ENCODE measurements around the gene TMED9. TPM values are rescaled to one million over a fixed set of nuclear protein-coding genes. Genes with fewer than 3 reads are reported as not detected.

Gene TMED9
- total and polyA plus RNA-seq, 2 experiments from 2014 or later = 146 to 317 TPM

- no peaks in the 10 kb centered on the region for H3K36me3 ChIP-seq
- peak overlapping the region; percentile 88 for H3K27ac ChIP-seq
- peaks cover 6% of the 10 kb centered on the region for H3K4me1 ChIP-seq (ENCODE audit: low read depth)
- H3K27me3 ChIP-seq = no peaks in the 10 kb centered on the region
- no peak for TF ChIP-seq CTCF (IDR thresholded peaks at IDR 0.05; ENCODE audit: low read depth, low read length)
- DNase-seq (ENCODE audit: low read depth in 1 of 2, low spot score in 1 of 2) = no peak
- H3K9me3 ChIP-seq (ENCODE audit: low read depth) = no peaks in the 10 kb centered on the region
- no peak overlapping the region for H3K4me3 ChIP-seq
Measured at GRCh38 chr5:177607115-177607451, 15.1 kb downstream of the TMED9 start.

- Histone ChIP-seq H3K27me3 (no peaks in the 10 kb centered on the region), H3K36me3 (no peaks in the 10 kb centered on the region), H3K9me3 (ENCODE audit: low read depth) (no peaks in the 10 kb centered on the region), H3K4me3 (no peak overlapping the region), H3K27ac (peak overlapping the region; percentile 88), H3K4me1 (ENCODE audit: low read depth) (peaks cover 6% of the 10 kb centered on the region)
- peak; percentile 91 for DNase-seq (ENCODE audit: low read depth in 1 of 2, low spot score in 1 of 2)
- TF ChIP-seq CTCF (IDR thresholded peaks at IDR 0.05; ENCODE audit: low read depth, low read length) = peak; percentile 96
Measured at GRCh38 chr5:177607452-177608192, 15.6 kb downstream of the TMED9 start.

- H3K4me1 ChIP-seq (ENCODE audit: low read depth) = peaks cover 6% of the 10 kb centered on the region
- H3K27me3 ChIP-seq = no peaks in the 10 kb centered on the region
- H3K36me3 ChIP-seq = no peaks in the 10 kb centered on the region
- DNase-seq (ENCODE audit: low read depth in 1 of 2, low spot score in 1 of 2) = no peak
- no peak for TF ChIP-seq CTCF (IDR thresholded peaks at IDR 0.05; ENCODE audit: low read depth, low read length)
- peak overlapping the region; percentile 88 for H3K27ac ChIP-seq
- H3K9me3 ChIP-seq (ENCODE audit: low read depth) = no peaks in the 10 kb centered on the region
- no peak overlapping the region for H3K4me3 ChIP-seq
Measured at GRCh38 chr5:177608243-177609075, 16.5 kb downstream of the TMED9 start.

- Histone ChIP-seq H3K27me3 (no peaks in the 10 kb centered on the region), H3K27ac (no peak overlapping the region), H3K9me3 (ENCODE audit: low read depth) (no peaks in the 10 kb centered on the region), H3K36me3 (no peaks in the 10 kb centered on the region), H3K4me1 (ENCODE audit: low read depth) (peaks cover 6% of the 10 kb centered on the region), H3K4me3 (no peak overlapping the region)
- no peak for DNase-seq (ENCODE audit: low read depth in 1 of 2, low spot score in 1 of 2)
- no peak for TF ChIP-seq CTCF (IDR thresholded peaks at IDR 0.05; ENCODE audit: low read depth, low read length)
Measured at GRCh38 chr5:177609076-177610059, 17.4 kb downstream of the TMED9 start.

- Histone ChIP-seq H3K4me1 (ENCODE audit: low read depth) (peaks cover 6% of the 10 kb centered on the region), H3K36me3 (peaks cover 3% of the 10 kb centered on the region), H3K27me3 (no peaks in the 10 kb centered on the region), H3K27ac (no peak overlapping the region), H3K4me3 (no peak overlapping the region), H3K9me3 (ENCODE audit: low read depth) (no peaks in the 10 kb centered on the region)
- DNase-seq (ENCODE audit: low read depth in 1 of 2, low spot score in 1 of 2) = no peak
- no peak for TF ChIP-seq CTCF (IDR thresholded peaks at IDR 0.05; ENCODE audit: low read depth, low read length)
Measured at GRCh38 chr5:177610131-177610769, 18.2 kb downstream of the TMED9 start.
